ENCODE data around the gene LDLRAD4. TPM values are rescaled to one million over a fixed set of nuclear protein-coding genes. Genes with fewer than 3 reads are reported as not detected.

Gene LDLRAD4
- polyA plus RNA-seq, 12 donors, result 9.1 to 19.0 (median 11.9) TPM; not detected in 1

- DNase-seq, result no peak
These were observed 406.8 kb downstream of the LDLRAD4 start for GRCh38 chr18:13625355-13625754.

DNA sequence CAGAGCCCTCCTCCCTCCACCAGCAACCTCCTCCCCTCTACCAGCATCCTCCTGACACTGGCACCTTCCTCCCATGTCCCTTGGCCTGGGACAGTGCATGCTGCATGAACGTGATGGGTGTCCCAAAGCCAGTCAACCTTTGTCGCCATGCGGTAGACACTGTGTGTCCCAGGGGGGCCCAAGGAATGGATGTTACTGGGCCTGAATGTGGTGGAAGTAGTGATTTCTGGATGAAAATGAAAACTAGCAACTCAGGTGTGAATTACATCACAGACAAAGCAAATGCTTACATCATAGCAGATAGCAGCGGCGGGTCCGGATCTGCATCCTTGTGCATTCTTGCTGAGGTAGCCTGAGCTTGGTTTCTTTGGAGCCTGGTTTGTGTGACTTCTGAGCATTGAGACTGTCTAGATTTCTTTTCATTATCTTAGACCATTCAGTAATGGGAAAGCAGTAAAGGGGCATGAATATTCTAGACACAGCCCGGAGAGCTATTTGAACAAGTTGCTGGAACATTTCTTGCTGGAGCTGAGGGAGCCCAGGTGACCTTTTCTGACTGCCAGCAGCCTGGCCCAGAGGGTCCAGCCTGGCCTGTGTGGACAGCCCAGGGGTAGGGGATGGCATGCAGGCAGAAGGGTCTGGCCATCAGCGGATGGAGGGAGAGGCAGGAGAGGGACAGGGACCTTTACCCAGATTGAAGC, 407.4 kb downstream of the LDLRAD4 start:
- DNase-seq, result no peak

DNA sequence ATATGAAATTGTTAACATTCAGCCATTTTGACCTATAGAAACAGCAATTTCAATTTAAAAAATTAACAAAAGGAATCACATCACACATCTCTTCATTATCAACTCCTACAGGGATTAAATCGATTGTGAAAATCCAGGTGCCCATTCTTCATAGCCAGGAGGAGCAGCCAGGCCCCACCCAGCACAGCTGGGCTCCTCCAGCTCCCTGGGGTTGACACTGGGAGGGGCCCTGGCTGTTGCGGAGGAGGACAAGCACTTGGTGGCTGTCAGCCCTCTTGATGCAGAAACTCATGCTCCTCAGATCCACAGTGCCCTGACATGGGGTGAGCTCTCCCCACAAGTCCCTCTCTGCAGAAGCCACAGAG, 408.0 kb downstream of the LDLRAD4 start:
- DNase-seq, result no peak

DNA sequence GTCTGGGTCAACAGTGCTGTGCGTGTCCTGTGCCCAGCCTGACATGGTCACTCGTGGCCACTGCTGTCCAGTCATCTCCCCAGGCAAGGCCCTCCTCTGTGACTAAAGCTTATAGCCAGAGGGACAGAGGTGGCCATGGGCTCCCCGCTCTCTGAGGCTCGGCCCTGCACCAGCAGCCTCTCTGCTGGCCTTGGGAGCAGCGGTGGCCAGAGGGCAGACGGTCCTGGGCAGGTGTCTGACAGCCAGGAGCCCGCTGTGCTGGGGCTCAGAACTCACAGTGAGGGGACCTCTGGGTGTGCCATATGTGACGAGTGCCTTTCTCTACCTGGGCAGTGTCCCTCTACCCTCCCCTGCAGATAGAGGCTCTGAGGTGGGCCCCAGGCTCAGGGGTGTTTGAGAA, 409.1 kb downstream of the LDLRAD4 start:
- no peak for DNase-seq

- no peak for DNase-seq
These were observed 409.7 kb downstream of the LDLRAD4 start for GRCh38 chr18:13628211-13628610.

DNA sequence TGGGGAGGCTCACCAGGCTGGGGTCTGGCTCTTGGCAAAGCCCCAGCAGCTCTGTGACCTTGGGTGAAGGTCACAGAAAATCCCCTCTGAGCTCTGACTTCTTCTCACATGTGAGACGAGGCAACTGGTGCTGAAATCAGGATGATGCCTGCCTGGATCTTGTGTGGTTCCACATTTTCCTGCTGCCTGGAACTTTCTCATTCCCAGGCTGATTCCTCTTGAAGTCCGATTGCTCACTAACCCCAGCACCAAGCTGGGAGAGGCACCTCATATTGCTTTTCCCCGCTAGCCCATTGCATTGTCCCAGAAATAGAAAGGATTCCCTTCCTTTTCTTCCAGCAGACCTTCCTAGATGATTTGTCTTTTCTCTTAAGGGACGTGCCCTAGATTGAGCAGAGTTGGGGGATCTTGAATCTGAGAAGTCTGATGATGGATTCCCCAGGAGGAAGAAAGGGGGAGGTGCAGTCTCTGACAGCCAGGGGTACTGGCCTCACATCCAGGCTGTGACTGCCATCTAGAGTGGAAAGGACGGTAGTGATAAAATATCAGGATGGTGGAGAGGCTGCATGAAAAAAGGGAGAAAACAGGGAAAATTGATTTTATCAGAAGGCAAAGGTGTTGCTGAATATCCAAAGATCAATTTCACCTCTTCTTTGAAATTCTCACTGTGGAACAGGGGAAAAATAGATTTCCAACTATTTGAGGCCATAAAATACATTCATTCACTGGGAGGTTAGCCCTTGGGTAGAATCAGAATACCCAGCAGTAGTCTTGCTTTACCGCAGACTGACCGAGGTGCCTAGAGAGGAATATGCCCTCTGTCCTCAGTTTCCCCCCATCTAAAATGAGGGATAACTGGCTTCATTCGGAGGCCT, 411.5 kb downstream of the LDLRAD4 start:
- peak; percentile 78 for DNase-seq

DNA sequence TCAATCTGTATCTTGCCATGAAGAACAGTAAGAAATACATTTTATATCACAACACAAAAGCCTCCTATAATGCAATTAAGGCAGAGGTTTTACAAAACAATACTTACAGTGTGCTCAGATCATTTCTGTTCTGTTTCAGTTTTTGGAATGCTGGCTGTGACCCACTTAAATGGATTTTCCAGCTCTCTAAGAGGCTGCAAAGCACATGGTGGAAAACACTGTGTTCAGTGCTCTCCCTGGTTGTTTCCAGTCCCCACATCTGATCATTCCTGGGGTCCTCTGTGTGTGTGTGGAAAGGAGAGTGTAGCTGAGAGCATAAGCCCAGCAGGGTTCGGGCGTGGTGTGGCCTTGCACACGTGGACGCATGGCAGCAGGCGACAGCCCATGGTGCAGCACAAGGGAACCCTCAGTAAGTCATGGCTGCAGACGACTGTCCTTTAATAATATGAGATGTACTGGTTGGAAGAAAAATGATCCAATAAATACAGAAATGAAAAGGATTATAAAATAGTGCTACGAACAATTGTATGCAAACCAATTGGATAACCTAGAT, 412.2 kb downstream of the LDLRAD4 start:
- no peak for DNase-seq

GRCh38 chr18:13633700-13634099, 415.1 kb downstream of the LDLRAD4 start:
- DNase-seq, result no peak

GRCh38 chr18:13635046-13635445, 416.5 kb downstream of the LDLRAD4 start:
- no peak for DNase-seq

GRCh38 chr18:13638719-13639595, 420.4 kb downstream of the LDLRAD4 start:
- DNase-seq, result no peak

DNA sequence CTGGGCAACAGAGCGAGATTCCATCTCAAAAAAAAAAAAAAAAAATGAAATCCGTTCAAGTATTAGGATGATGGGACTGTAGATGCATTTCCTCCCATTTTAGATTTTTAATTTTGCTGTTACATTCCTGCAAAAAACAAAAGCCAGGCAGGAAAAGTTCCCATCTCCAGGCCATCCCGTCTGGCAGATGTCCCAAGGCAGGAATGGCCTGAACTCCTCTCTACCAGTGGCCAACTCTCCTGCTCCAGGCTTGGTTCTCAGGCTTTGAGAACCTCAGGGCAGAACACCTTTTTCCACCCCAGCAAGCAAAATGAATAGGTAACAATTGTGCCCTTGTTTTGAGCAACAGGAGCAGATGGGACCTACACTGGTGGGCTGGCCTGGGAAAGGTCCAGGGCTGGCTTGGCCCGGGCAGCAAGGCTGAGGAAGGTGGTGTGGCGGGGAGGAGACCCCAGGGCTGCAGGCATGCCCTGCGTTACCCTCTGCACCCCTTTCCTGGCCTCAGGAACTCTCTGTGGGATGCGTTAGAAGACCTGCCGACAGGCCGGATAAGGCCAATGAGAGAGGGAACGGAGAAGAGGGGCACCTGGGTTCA, 421.8 kb downstream of the LDLRAD4 start:
- DNase-seq, result no peak

DNA sequence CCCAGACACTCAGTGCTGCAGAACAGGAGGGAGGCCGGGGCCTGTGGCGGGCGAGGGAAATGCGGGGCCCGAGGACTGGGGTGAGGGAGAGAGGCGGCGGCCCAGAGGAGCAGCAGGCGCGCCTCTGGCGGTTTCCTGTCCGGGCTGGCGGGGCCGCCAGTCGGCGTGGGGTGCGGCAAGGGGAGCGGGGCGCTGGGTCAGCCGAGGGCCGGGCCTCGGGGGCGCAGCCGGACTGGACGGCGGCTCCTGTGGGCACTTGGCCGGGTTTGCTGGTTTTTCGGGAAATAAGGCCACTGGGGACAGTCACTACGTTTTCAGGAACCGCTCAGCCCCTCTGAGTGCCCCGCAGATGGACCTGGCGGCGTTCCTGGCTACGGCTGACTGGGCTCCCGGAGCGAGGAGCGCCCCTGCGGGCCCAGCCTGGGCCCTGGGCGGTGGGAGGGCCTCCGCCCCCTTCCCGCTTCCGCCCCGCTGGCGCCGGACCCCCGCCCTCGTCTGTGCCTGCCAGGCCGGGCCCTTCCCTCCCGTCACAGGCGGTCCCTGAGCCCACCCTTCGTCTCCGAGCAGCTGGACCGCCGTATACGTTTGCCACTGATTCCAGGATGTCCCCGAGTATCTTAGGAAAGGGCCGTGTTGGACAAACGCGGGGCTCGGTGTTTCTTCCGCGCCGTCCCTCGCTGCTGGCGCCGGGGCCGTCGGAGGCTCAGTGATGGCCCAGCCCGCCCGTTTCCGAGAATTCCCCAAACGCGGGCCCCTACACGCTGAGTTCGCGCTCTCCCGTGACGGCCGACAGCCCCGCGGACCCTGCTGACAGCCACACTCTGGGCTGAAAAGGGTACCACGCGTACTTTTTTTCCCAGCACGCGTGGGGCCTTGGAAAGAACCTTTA, 423.2 kb downstream of the LDLRAD4 start:
- peak; percentile 45 for DNase-seq

DNA sequence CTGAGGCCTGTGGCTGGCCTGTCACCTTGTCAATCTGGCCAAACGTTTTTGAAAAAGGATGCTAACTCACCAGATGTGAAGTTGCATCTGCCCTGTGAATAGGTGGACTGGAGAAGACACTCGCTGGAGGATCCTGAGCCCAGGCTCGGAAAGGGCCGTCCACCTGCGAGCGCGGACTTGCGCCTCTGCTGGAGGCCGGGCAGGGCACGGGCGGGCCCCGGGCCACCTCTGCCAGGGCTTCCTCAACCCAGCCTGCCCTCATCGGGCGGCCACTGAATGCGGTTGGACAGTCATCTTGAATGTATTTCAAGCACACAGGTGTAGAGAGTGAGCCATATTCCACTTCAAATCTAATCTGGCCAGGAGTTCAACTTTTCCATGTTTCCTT, 423.9 kb downstream of the LDLRAD4 start:
- DNase-seq, result no peak

DNA sequence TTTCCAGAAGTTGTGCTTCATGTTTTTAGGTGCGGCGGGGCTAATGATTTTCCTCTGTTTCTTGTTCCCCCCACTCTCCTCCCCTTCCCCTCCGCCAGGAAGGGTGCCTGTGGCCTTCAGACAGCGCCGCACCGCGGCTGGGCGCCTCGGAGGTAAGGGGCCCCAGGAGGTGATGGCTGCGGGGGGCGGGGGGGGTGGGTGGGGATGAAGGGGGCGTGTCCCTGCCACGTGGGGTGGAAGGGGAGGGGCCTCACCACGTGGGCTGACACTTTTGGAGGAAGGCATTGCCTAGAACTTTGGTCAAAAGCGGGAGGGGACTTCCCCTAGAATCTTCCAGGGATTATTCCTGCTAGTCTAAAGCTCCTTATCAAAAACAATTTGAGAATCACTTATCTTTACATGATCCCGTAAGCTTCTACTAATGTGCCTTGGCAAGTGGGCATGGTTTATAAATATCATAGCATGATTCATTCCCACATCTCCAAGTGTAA, 424.7 kb downstream of the LDLRAD4 start:
- DNase-seq, result no peak

DNA sequence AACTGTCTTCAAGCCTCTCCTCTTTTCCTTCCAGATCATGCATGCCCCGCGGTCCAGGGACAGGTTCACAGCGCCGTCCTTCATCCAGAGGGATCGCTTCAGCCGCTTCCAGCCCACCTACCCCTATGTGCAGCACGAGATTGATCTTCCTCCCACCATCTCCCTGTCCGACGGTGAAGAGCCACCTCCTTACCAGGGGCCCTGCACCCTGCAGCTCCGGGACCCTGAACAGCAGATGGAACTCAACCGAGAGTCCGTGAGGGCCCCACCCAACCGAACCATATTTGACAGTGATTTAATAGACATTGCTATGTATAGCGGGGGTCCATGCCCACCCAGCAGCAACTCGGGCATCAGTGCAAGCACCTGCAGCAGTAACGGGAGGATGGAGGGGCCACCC, 426.5 kb downstream of the LDLRAD4 start:
- DNase-seq, result no peak

- no peak for DNase-seq
These were observed 428.1 kb downstream of the LDLRAD4 start for GRCh38 chr18:13646633-13647032.

DNA sequence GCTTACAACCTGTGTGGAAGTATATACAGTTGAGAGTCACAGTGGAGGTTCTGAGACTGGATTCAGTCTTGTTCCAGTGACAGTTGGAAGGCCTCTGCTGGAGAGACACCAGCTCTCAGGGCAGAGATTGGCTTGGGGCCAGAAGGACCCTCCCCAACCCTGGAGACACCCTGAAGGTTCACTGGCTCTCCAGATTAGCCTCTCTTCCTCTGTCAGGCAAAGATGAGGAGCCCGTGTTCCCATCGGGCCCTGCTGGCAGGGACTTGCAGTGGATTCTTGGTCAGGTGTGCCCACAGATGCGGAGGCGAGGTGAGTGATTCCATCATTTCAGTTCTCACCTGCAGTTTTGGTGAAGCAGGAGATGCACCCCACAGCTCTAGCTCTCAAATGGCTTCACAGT, 429.2 kb downstream of the LDLRAD4 start:
- no peak for DNase-seq

DNA sequence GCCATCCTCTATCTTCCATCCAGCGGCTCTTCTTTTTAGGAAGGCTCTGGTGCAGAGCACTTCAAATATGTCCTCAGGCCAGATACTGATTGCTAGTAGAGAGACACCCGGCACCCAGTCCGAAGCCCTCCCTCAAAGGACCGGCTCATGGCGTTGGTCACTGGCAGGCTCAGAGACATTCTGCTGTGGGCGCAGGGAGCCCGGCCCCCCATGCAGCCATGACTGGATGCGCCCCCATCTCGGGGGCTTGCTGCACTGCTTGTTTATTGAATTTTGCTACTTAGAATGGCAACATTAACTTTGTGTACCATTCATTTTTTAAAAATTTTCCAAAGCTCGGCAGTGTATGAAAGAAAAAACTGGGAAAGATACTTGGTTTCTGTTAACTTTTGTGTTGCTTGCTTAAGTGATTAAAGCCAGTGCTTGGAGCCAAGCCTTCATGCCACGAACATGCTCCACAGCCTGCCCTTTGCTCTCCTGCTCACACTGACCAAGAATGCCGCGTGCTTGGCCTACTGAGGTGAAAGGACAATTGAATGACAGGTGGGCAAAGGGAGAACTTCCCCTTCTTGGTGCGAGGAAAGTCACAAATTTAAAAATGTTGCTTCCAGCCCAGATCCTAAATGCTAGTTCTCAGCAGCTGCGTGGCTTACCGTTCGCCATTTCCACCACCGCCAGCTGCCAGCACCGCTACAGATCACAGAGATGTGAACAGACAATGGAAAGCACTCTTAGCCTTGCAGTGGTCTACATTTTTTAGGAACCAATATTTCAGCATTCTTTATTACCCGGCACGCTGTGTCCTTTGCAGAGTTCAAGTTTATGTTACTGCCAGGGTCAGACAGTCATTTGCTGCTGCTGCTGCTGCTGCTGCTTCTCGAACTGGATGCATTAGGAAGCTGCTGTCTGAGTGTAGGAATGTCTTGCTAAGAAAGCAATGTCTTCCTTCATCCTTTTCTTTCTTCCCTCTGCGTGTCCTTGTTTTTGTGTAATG, 431.1 kb downstream of the LDLRAD4 start:
- no peak for DNase-seq

All from muscle of arm (tissue), 12 donors.